Measurements from ENCODE around the gene IL32. TPM values are rescaled to one million over a fixed set of nuclear protein-coding genes. Genes with fewer than 3 reads are reported as not detected.

Gene IL32
- total RNA-seq, 1 donor from 2014 or later = 4.9 TPM

GRCh38 chr16:3099395-3099731, 33.9 kb downstream of the IL32 start:
- Mint-ChIP-seq H3K4me1 (peaks cover 18% of the 10 kb centered on the region), H3K36me3 (no peaks in the 10 kb centered on the region), H3K27me3 (ENCODE audit: low read depth) (peaks cover 29% of the 10 kb centered on the region), H3K4me3 (no peak overlapping the region), H3K27ac (no peak overlapping the region), H3K9me3 (no peaks in the 10 kb centered on the region)
- TF ChIP-seq CTCF (IDR thresholded peaks at IDR 0.05; ENCODE audit: unreplicated experiment) = no peak
- no peak for DNase-seq (ENCODE audit: low spot score in 2 of 2, unreplicated experiment in 2 of 2)

DNA sequence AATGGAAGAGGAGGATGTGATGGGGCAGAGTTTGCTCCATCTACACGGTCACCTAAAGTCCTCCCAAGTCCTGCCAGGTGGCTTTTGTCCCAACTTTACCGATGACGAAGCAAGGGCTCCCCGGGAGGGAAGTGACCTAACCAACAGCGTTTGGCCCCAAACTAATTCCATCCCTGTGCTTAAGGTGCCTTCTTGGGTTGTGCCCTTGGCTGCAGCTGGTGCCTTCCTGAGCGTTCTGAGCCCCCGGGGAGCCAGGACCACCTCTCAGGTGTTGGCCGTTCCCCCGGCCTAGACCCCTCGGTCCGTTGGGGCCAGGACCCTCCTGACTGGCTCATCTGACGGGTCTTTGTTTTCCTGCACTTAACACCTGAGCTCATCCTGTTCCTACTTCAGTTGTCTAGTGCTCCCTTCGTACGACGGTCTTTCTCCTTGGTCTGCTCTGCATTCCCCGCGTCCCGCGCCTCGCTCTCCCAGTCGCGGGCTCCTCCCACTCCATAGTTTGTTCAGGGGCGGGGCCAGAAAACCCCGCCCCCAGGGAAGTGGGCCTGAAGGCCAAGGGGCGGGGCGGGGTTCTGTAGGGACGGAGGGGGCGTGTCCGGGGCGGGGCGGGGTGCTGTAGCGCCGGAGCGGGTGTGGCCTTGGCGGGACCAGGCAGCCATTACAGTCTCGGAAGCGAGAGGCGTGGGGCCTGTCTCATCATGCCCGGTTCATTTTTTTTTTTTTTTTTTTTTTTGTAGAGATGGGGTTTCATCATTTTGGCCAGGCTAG, 34.5 kb downstream of the IL32 start:
- peak; percentile 88 to 90 for DNase-seq (ENCODE audit: low spot score in 2 of 2, unreplicated experiment in 2 of 2)
- TF ChIP-seq CTCF (IDR thresholded peaks at IDR 0.05; ENCODE audit: unreplicated experiment) = no peak
- no peaks in the 10 kb centered on the region for H3K36me3 Mint-ChIP-seq
- peaks cover 29% of the 10 kb centered on the region for H3K27me3 Mint-ChIP-seq (ENCODE audit: low read depth)
- H3K9me3 Mint-ChIP-seq = no peaks in the 10 kb centered on the region
- peak overlapping the region; percentile 64 for H3K4me3 Mint-ChIP-seq
- peak overlapping the region; percentile 77 for H3K27ac Mint-ChIP-seq
- peaks cover 18% of the 10 kb centered on the region for H3K4me1 Mint-ChIP-seq

- DNase-seq (ENCODE audit: low spot score in 2 of 2, unreplicated experiment in 2 of 2) = no peak
- H3K36me3 Mint-ChIP-seq = no peaks in the 10 kb centered on the region
- peaks cover 23% of the 10 kb centered on the region for H3K4me1 Mint-ChIP-seq
- peak; percentile 56 for TF ChIP-seq CTCF (IDR thresholded peaks at IDR 0.05; ENCODE audit: unreplicated experiment)
- H3K27me3 Mint-ChIP-seq (ENCODE audit: low read depth) = peaks cover 29% of the 10 kb centered on the region
- no peaks in the 10 kb centered on the region for H3K9me3 Mint-ChIP-seq
- peak overlapping the region; percentile 8 for H3K4me3 Mint-ChIP-seq
- H3K27ac Mint-ChIP-seq = peak overlapping the region; percentile 4
Observed at GRCh38 chr16:3101018-3101840, 35.8 kb downstream of the IL32 start.

GRCh38 chr16:3101841-3102470, 36.5 kb downstream of the IL32 start:
- no peaks in the 10 kb centered on the region for H3K36me3 Mint-ChIP-seq
- no peaks in the 10 kb centered on the region for H3K9me3 Mint-ChIP-seq
- H3K4me3 Mint-ChIP-seq = no peak overlapping the region
- peaks cover 26% of the 10 kb centered on the region for H3K4me1 Mint-ChIP-seq
- no peak for DNase-seq (ENCODE audit: low spot score in 2 of 2, unreplicated experiment in 2 of 2)
- TF ChIP-seq CTCF (IDR thresholded peaks at IDR 0.05; ENCODE audit: unreplicated experiment) = no peak
- H3K27ac Mint-ChIP-seq = no peak overlapping the region
- peaks cover 29% of the 10 kb centered on the region for H3K27me3 Mint-ChIP-seq (ENCODE audit: low read depth)

DNA sequence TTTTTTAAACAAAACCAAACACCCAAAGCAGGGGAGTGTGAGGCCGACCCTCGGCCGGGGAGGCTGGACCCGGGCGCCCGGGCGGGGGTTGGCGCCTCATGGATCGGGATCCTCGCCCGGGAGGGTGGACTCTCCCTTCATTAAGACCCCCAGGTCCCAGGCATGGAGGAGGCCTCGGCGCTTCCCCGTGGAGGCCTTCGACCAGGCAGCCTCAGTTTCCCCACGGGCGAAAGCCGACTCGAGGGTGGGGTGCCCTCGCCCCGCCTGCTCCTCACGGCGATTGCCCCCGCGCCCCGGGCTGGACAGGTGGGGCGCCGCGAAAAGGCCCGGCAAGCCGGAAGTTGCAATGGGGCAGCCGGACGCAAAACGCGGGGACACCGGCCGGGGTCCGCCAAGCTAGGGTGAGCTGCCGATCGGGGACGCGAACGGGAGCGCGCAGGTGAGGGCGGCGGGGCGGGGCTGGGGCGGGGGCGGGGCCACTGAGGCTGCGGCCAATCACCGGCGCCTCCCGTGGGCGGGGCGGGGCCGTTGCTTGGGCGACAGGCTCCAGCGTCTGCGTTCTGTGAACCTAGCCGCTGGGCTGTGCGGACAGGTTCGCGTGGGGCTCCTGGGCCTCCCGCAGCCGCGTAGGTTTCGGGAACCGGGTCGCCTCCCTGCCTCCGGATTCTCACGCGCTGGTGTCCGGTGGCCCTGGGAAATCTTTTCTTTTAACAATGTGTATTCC, 40.9 kb downstream of the IL32 start:
- Mint-ChIP-seq H3K27ac (peak overlapping the region; percentile 89), H3K4me1 (peaks cover 11% of the 10 kb centered on the region)

More for the DNA sequence above, 40.9 kb downstream of the IL32 start:
- Mint-ChIP-seq H3K36me3 (no peaks in the 10 kb centered on the region), H3K9me3 (no peaks in the 10 kb centered on the region), H3K4me3 (peak overlapping the region; percentile 69), H3K27me3 (ENCODE audit: low read depth) (peaks cover under 1% of the 10 kb centered on the region)
- no peak for TF ChIP-seq CTCF (IDR thresholded peaks at IDR 0.05; ENCODE audit: unreplicated experiment)
- peak; percentile 87 to 93 for DNase-seq (ENCODE audit: low spot score in 2 of 2, unreplicated experiment in 2 of 2)

All from mesothelial cell of epicardium (in vitro differentiated cells).